A673 (cell line): ENCODE measurements around the gene LRRC42. TPM values are rescaled to one million over a fixed set of nuclear protein-coding genes. Genes with fewer than 3 reads are reported as not detected.

Experiments used
- BruUV-seq: library from RNA; stranded (reverse); fragments of 400-500 nt; replicated peaks from 2 replicates; lab custom pipeline; 2021; lab: Mats Ljungman, UMichigan
- CTCF ChIA-PET: fragments of 300-600 bp; sonication (Branson Sonifier 250); formaldehyde crosslinking; loops from one replicate; lab custom pipeline; 2022; ENCODE audit warnings: antibody characterized with exemption; lab: Charles Lee
- POLR2A ChIA-PET: fragments of 300-600 bp; sonication (Branson Sonifier 250); formaldehyde crosslinking; loops from one replicate; lab custom pipeline; 2022; ENCODE audit warnings: antibody characterized with exemption; ENCODE audit not compliant: low non-redundant PET; lab: Charles Lee
- DNase-seq: peaks from one replicate; pipeline ENCODE4 v3.0.0-alpha.2; 2015; ENCODE audit warnings: low spot score
- H3K27ac ChIP-seq: fragments of 200-600 bp; sonication (generic); 2 replicates; pipeline ENCODE4 v1.5.1; 2016; ENCODE audit warnings: mixed run types, low read depth, mild to moderate bottlenecking, mixed read lengths, antibody characterized with exemption, low read length; ENCODE audit not compliant: poor library complexity, severe bottlenecking
- H3K27me3 ChIP-seq: fragments of 200-600 bp; sonication (generic); replicated peaks from 2 replicates; pipeline ENCODE4 v1.6.1; 2017; ENCODE audit warnings: mixed run types, low read depth, mild to moderate bottlenecking, mixed read lengths, antibody characterized with exemption, low read length; ENCODE audit not compliant: insufficient read depth, poor library complexity
- H3K36me3 ChIP-seq: fragments of 200-600 bp; sonication (generic); 2 replicates; pipeline ENCODE4 v1.6.1; 2016; ENCODE audit warnings: mixed run types, mild to moderate bottlenecking, mixed read lengths, antibody characterized with exemption, low read length; ENCODE audit not compliant: insufficient read depth, poor library complexity, severe bottlenecking
- H3K4me1 ChIP-seq: fragments of 200-600 bp; sonication (generic); 2 replicates; pipeline ENCODE4 v1.6.1; 2017; ENCODE audit warnings: mixed run types, mild to moderate bottlenecking, mixed read lengths, antibody characterized with exemption, low read length; ENCODE audit not compliant: insufficient read depth, poor library complexity, severe bottlenecking
- H3K4me3 ChIP-seq: fragments of 200-600 bp; sonication (generic); 2 replicates; pipeline ENCODE4 v1.5.1; 2016; ENCODE audit warnings: low read depth, mixed run types, mild to moderate bottlenecking, mixed read lengths, low read length; ENCODE audit not compliant: poor library complexity, severe bottlenecking
- H3K9me3 ChIP-seq: fragments of 200-600 bp; sonication (generic); 2 replicates; pipeline ENCODE4 v1.6.1; 2016; ENCODE audit warnings: mixed run types, low read depth, mild to moderate bottlenecking, mixed read lengths, antibody characterized with exemption, low read length; ENCODE audit not compliant: poor library complexity, severe bottlenecking
- CTCF ChIP-seq: fragments of 300-800, 200-600 bp; sonication (generic); conservative IDR thresholded peaks from 2 replicates; pipeline ENCODE4 v1.5.1; 2017; ENCODE audit warnings: low read depth, mild to moderate bottlenecking, antibody characterized with exemption, low read length, moderate library complexity, mixed read lengths
- EZH2 ChIP-seq: fragments of 200-600 bp; sonication (generic); IDR thresholded peaks from 2 replicates; pipeline ENCODE4 v1.6.1; 2017; ENCODE audit warnings: borderline replicate concordance, low read depth, mild to moderate bottlenecking, mixed read lengths, antibody characterized with exemption, low read length; ENCODE audit not compliant: poor library complexity, severe bottlenecking
- intact Hi-C: fragments of 100-400 bp; cut with micrococcal nuclease; formaldehyde crosslinking; loops from one replicate; pipeline ENCODE4 v1.10.0; 2022; ENCODE audit not compliant: unreplicated experiment
- total RNA-seq: library from RNA; stranded (reverse); gene quantifications from 2 replicates; pipeline ENCODE4 v1.2.3, GENCODE V29; 2021

LRRC42 gene
- total RNA-seq, 1 experiment from 2014 or later, result 25.8 TPM

- intact Hi-C loops, result no loop called here
- Histone ChIP-seq H3K4me1 (no peaks in the 10 kb centered on the region), H3K9me3 (no peaks in the 10 kb centered on the region), H3K36me3 (no peaks in the 10 kb centered on the region), H3K27me3 (no peaks in the 10 kb centered on the region), H3K4me3 (no peak overlapping the region), H3K27ac (no peak overlapping the region)
- POLR2A ChIA-PET, result no interaction called here
- TF ChIP-seq CTCF, result no peak
- CTCF ChIA-PET, result no interaction called here
- BruUV-seq, result no TSS peak
- no peak for DNase-seq
Observed at GRCh38 chr1:53899206-53899628, 46.9 kb upstream of the LRRC42 start.

DNA sequence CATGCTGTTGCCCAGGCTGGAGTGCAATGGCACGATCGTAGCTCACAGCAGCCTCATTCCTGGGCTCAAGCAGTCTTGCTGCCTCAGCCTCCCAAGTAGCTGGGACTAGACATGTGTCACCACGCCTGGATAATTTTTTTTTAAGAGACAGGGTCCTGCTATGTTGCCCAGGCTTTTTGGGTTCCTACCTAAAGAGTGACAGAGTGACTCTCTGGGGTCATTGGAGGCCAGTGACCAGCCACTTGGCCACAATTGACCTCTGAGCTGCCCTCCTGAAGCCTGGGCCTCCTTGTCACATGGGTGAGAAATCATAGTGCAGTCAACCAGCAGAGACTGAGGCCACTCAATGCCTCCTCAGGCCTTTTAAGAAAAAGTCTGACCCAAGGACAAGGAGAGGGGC is 46.4 kb upstream of the LRRC42 start:
- H3K36me3 ChIP-seq, result no peaks in the 10 kb centered on the region
- H3K4me3 ChIP-seq, result no peak overlapping the region
- no TSS peak for BruUV-seq
- CTCF ChIA-PET, result no interaction called here
- no peaks in the 10 kb centered on the region for H3K9me3 ChIP-seq
- no peak overlapping the region for H3K27ac ChIP-seq
- no peak for DNase-seq
- POLR2A ChIA-PET, result no interaction called here
- no peaks in the 10 kb centered on the region for H3K4me1 ChIP-seq
- intact Hi-C loops, result no loop called here
- TF ChIP-seq EZH2 (no peak), CTCF (no peak)
- no peaks in the 10 kb centered on the region for H3K27me3 ChIP-seq

DNA sequence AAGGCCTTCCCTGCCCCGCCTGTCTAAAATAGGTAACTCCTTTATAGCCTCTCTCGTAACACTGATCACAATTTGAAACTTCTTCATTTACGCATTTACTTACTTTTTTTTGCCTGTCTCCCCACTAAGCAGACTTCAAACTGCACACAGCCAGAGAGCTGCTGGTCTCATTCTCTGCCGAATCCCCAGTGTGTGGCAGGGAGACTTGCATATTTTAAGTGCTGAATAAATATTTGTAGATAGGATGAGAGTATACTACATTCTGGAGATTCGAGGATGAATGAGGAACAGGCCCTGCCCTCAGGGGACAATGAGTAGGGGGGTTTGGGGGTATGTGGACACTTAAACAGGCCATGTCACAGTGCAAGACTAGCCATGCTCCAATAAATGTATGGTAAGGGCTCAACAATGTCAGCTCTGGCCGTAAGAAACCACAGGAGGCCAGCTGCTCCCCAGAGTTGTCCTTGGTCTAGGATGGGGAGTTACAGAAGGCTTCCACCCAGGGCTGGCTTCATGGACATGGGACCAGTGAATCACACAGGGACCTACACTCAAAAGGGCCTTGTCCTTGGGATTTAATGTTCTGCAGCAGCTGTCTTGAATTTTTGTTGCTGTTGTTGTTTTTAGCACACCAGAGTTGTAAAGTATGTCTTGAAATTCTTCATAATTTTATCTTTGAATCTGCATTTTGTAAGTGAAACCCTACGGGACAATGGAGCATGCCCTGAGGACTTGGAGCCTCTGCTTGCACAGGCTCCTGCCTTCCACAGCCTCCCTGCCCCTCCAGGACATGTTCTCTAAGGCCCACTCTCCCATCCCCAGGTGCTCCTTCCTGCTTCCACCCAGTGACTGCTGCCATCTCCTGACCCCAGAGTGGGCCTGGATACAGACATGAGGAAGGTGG is 43.7 kb upstream of the LRRC42 start:
- no TSS peak for BruUV-seq
- Histone ChIP-seq H3K9me3 (no peaks in the 10 kb centered on the region), H3K4me3 (no peak overlapping the region), H3K27me3 (no peaks in the 10 kb centered on the region), H3K36me3 (no peaks in the 10 kb centered on the region), H3K27ac (no peak overlapping the region), H3K4me1 (no peaks in the 10 kb centered on the region)
- TF ChIP-seq EZH2 (no peak), CTCF (no peak)
- ChIA-PET POLR2A (no interaction called here), CTCF (no interaction called here)
- DNase-seq, result no peak
- intact Hi-C loops, result no loop called here
